ENCODE data around the gene NPHP3.
A peak's percentile ranks its signal among the peaks of the same experiment; 100 is the strongest.
"Not testable (repeated sequence)": the region's sequence is repeated elsewhere in the genome, so short reads cannot be mapped to it uniquely, and the experiment has no call there.

The NPHP3 gene

GRCh38 chr3:132643366-132643765, 78.8 kb downstream of the NPHP3 start:
- no peak for DNase-seq (ENCODE audit: low spot score)

GRCh38 chr3:132642539-132642847, 79.7 kb downstream of the NPHP3 start:
- no peak for DNase-seq (ENCODE audit: low spot score)

- peak; percentile 42 for DNase-seq (ENCODE audit: low spot score)
Observed at GRCh38 chr3:132641837-132642538, 80.2 kb downstream of the NPHP3 start.

DNA sequence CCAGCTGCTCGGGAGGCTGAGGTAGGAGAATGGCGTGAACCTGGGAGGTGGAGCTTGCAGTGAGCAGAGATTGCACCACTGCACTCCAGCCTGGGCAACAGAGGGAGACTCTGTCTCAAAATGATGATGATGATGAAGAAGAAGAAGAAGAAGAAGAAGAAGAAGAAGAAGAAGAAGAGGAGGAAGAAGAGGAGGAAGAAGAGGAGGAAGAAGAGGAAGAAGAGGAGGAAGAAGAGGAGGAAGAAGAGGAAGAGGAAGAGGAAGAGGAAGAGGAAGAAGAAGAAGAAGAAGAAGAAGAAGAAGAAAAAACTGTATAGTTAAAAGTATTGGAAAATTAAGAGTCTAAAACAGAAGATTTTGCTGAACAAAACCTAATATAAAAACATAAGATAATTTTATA, 80.8 kb downstream of the NPHP3 start:
- DNase-seq (ENCODE audit: low spot score) = not testable (repeated sequence)

DNA sequence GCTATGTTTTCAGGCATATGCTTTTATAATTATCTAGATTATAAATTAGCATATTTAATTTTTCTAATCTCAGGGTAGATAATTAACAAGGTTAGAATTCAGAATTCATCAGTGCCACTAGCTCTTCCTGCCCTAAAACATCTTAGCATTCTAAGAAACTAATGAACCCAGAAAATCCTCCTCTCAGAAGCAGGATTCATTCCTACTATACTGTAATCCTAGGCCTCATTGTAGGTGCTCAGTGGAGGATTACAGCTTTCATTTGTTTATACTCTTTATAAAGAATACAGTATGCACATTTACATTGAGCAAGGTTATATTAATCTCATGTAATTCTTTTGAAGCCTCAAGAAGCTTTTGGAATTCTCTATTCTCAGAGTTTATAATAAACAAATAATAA, 83.5 kb downstream of the NPHP3 start:
- no peak for DNase-seq (ENCODE audit: low spot score)

GRCh38 chr3:132637590-132637989, 84.6 kb downstream of the NPHP3 start:
- peak; percentile 17 for DNase-seq (ENCODE audit: low spot score)

GRCh38 chr3:132635052-132635451, 87.2 kb downstream of the NPHP3 start:
- no peak for DNase-seq (ENCODE audit: low spot score)
